WTC11 (cell line): ENCODE measurements around the gene CHST3. TPM values are rescaled to one million over a fixed set of nuclear protein-coding genes. Genes with fewer than 3 reads are reported as not detected.

Experiments used
- ATAC-seq: fragments of 200-7000 bp; cut with Tn5 transposase; 2 replicates; pipeline ENCODE4 v1.10.0; 2021; ENCODE audit warnings: mild to moderate bottlenecking, moderate library complexity
- CTCF ChIA-PET: fragments of 300-600 bp; sonication (Branson Sonifier 250); formaldehyde crosslinking; loops from one replicate; lab custom pipeline; 2021; ENCODE audit warnings: antibody characterized with exemption; lab: Charles Lee
- POLR2A ChIA-PET: fragments of 350-600 bp; sonication (Branson Sonifier 250); formaldehyde crosslinking; loops from one replicate; lab custom pipeline; 2021; ENCODE audit warnings: antibody characterized with exemption; lab: Charles Lee
- DNase-seq: peaks from one replicate; pipeline ENCODE4 v3.0.0; 2021; ENCODE audit warnings: low spot score
- H3K27ac Mint-ChIP-seq: 2 replicates; pipeline ENCODE4 v1.8.0; 2021; ENCODE audit warnings: mixed read lengths
- H3K27me3 Mint-ChIP-seq: 2 replicates; pipeline ENCODE4 v1.8.0; 2021; ENCODE audit warnings: low read depth, mild to moderate bottlenecking, moderate library complexity, mixed read lengths
- H3K36me3 Mint-ChIP-seq: 2 replicates; pipeline ENCODE4 v1.8.0; 2021; ENCODE audit warnings: mixed read lengths
- H3K4me1 Mint-ChIP-seq: 2 replicates; pipeline ENCODE4 v1.8.0; 2022; ENCODE audit warnings: mixed read lengths
- H3K4me3 Mint-ChIP-seq: 2 replicates; pipeline ENCODE4 v1.8.0; 2021; ENCODE audit warnings: mild to moderate bottlenecking, moderate library complexity, mixed read lengths
- H3K9me3 Mint-ChIP-seq: 2 replicates; pipeline ENCODE4 v1.8.0; 2021; ENCODE audit warnings: mixed read lengths
- ARID4B ChIP-seq: sonication (generic); formaldehyde crosslinking; IDR thresholded peaks from 2 replicates; pipeline ENCODE4 v1.8.0; 2023; ENCODE audit warnings: missing genetic modification reagents, mild to moderate bottlenecking, borderline replicate concordance
- ATF1 ChIP-seq: sonication (generic); formaldehyde crosslinking; IDR thresholded peaks from 2 replicates; pipeline ENCODE4 v1.8.1; 2023; ENCODE audit warnings: mild to moderate bottlenecking, moderate library complexity, missing genetic modification reagents
- ATF2 ChIP-seq: sonication (generic); formaldehyde crosslinking; IDR thresholded peaks from 2 replicates; pipeline ENCODE4 v1.8.1; 2022; ENCODE audit warnings: low read depth, missing genetic modification reagents, borderline replicate concordance
- CDX4 ChIP-seq: fragments of 250-450 bp; sonication (Bioruptor Pico); IDR thresholded peaks from 2 replicates; pipeline ENCODE4 v1.9.0; 2021; ENCODE audit warnings: moderate library complexity, mild to moderate bottlenecking, inconsistent platforms, borderline replicate concordance
- ELF4 ChIP-seq: sonication (generic); formaldehyde crosslinking; IDR thresholded peaks from 2 replicates; pipeline ENCODE4 v1.8.1; 2022; ENCODE audit warnings: low read depth, mild to moderate bottlenecking, moderate library complexity, missing genetic modification reagents
- ESRRA ChIP-seq: sonication (generic); formaldehyde crosslinking; IDR thresholded peaks from 2 replicates; pipeline ENCODE4 v1.8.1; 2022; ENCODE audit warnings: mild to moderate bottlenecking, missing genetic modification reagents, borderline replicate concordance
- IRF2 ChIP-seq: sonication (generic); formaldehyde crosslinking; IDR thresholded peaks from 2 replicates; pipeline ENCODE4 v1.8.0; 2022; ENCODE audit warnings: low read depth, missing genetic modification reagents, borderline replicate concordance
- JAZF1 ChIP-seq: fragments of 250-450 bp; sonication (Bioruptor Pico); IDR thresholded peaks from 2 replicates; pipeline ENCODE4 v1.9.0; 2021; ENCODE audit warnings: moderate library complexity, mild to moderate bottlenecking, inconsistent platforms
- MLX ChIP-seq: sonication (generic); formaldehyde crosslinking; IDR thresholded peaks from 2 replicates; pipeline ENCODE4 v1.8.1; 2023; ENCODE audit warnings: mild to moderate bottlenecking, missing genetic modification reagents, moderate library complexity
- NFE2L1 ChIP-seq: sonication (generic); formaldehyde crosslinking; IDR thresholded peaks from 2 replicates; pipeline ENCODE4 v1.8.1; 2023; ENCODE audit warnings: missing genetic modification reagents
- NR3C1 ChIP-seq: sonication (generic); formaldehyde crosslinking; conservative IDR thresholded peaks from 2 replicates; pipeline ENCODE4 v1.8.1; 2023; ENCODE audit warnings: low read depth, mild to moderate bottlenecking, missing genetic modification reagents
- RELA ChIP-seq: sonication (generic); formaldehyde crosslinking; IDR thresholded peaks from 2 replicates; pipeline ENCODE4 v1.8.1; 2022; ENCODE audit warnings: missing genetic modification reagents, mild to moderate bottlenecking, borderline replicate concordance
- SMAD4 ChIP-seq: sonication (generic); formaldehyde crosslinking; IDR thresholded peaks from 2 replicates; pipeline ENCODE4 v1.8.0; 2022; ENCODE audit warnings: mild to moderate bottlenecking, missing genetic modification reagents
- SP1 ChIP-seq: sonication (generic); formaldehyde crosslinking; conservative IDR thresholded peaks from 2 replicates; pipeline ENCODE4 v1.8.1; 2022; ENCODE audit warnings: missing genetic modification reagents
- STAT6 ChIP-seq: sonication (generic); formaldehyde crosslinking; conservative IDR thresholded peaks from 2 replicates; pipeline ENCODE4 v1.8.1; 2023; ENCODE audit warnings: mild to moderate bottlenecking, low read depth, missing genetic modification reagents, moderate library complexity
- total RNA-seq: library from RNA; stranded (reverse); gene quantifications from 3 replicates; pipeline ENCODE4 v1.2.3, GENCODE V29; 2021
- TF ChIP-seq, protein P1 (sequence below): sonication (generic); formaldehyde crosslinking; IDR thresholded peaks from 2 replicates; pipeline ENCODE4 v1.8.1; 2022; ENCODE audit warnings: low read depth, mild to moderate bottlenecking, moderate library complexity, missing genetic modification reagents, borderline replicate concordance
- TF ChIP-seq, protein P2 (sequence below): sonication (generic); formaldehyde crosslinking; IDR thresholded peaks from 2 replicates; pipeline ENCODE4 v1.8.0; 2023; ENCODE audit warnings: missing genetic modification reagents
- TF ChIP-seq, protein P3 (sequence below): sonication (generic); formaldehyde crosslinking; IDR thresholded peaks from 2 replicates; pipeline ENCODE4 v1.8.1; 2023; ENCODE audit warnings: mild to moderate bottlenecking, missing genetic modification reagents, borderline replicate concordance

The CHST3 gene
- total RNA-seq, 1 experiment from 2014 or later = 7.0 TPM

DNA sequence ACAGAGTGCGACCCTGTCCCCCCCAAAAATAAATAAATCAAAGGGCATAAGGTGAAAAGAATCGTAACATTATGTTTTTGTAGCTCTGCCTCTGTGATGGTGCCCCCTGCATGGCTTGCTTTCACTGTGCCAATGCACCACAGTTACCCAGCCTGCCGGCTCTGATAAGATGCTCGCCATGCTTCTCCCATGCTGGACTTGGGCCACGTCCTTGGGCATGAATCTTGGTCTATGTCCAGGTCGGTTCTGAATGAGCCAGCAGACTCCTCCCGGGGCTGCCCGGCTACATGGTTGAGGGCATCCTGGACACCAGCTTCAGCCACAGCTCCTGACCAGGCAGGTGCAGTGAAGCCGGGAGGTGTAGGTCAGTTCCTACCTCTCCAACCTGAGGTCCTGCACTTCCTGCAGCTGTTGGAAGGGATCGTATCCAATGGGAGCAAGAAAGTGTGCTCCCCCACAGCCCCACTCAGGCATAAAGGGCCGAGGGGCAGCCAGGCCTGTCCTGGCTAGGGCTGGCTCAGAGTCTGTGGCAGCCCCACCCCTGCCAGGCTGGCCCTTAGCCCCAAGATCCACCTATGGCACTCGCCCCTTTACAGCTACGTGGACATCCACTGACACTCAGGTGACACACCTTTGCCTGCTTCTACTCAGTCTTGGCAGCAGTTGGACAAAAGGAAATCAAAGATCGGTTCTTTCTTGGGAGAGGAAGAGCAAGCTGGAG lies 34.1 kb downstream of the CHST3 start (continued):
- TF ChIP-seq ARID4B (CRISPR knock-in tag) = no peak
- TF ChIP-seq NFE2L1 = no peak
- TF ChIP-seq SP1 (CRISPR knock-in tag) = no peak
- TF ChIP-seq RELA (CRISPR knock-in tag) = no peak
- TF ChIP-seq STAT6 = no peak
- TF ChIP-seq ESRRA (CRISPR knock-in tag) = no peak
- no peak for TF ChIP-seq IRF2 (CRISPR knock-in tag)

- no peak overlapping the region for H3K4me3 Mint-ChIP-seq
- POLR2A ChIA-PET = interaction anchor here (0.8 kb wide), 1 partner anchor 497 kb away, joined by 3 read pairs; no protein-coding TSS in a partner anchor
- H3K4me1 Mint-ChIP-seq = peaks cover 10% of the 10 kb centered on the region
- peak; percentile 66 for ATAC-seq
- no peaks in the 10 kb centered on the region for H3K36me3 Mint-ChIP-seq
- H3K27me3 Mint-ChIP-seq = no peaks in the 10 kb centered on the region
- CTCF ChIA-PET = interaction anchor here (0.8 to 4.6 kb wide), 9 partner anchors 16 to 302 kb away, joined by 3 to 31 read pairs (median 4); no protein-coding TSS in a partner anchor
- H3K9me3 Mint-ChIP-seq = no peaks in the 10 kb centered on the region
- peak overlapping the region; percentile 84; the same call in 1 of the 2 replicates for H3K27ac Mint-ChIP-seq
- DNase-seq = no peak
- no peak for TF ChIP-seq NR3C1 (CRISPR knock-in tag)
- TF ChIP-seq IRF2 (CRISPR knock-in tag) = no peak
- no peak for TF ChIP-seq NFE2L1
- TF ChIP-seq, protein P1, sequence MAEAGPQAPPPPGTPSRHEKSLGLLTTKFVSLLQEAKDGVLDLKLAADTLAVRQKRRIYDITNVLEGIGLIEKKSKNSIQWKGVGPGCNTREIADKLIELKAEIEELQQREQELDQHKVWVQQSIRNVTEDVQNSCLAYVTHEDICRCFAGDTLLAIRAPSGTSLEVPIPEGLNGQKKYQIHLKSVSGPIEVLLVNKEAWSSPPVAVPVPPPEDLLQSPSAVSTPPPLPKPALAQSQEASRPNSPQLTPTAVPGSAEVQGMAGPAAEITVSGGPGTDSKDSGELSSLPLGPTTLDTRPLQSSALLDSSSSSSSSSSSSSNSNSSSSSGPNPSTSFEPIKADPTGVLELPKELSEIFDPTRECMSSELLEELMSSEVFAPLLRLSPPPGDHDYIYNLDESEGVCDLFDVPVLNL (CRISPR knock-in tag) = no peak
- no peak for TF ChIP-seq ATF1
- TF ChIP-seq MLX (CRISPR knock-in tag) = no peak
- TF ChIP-seq ATF2 = no peak
- TF ChIP-seq, protein P2, sequence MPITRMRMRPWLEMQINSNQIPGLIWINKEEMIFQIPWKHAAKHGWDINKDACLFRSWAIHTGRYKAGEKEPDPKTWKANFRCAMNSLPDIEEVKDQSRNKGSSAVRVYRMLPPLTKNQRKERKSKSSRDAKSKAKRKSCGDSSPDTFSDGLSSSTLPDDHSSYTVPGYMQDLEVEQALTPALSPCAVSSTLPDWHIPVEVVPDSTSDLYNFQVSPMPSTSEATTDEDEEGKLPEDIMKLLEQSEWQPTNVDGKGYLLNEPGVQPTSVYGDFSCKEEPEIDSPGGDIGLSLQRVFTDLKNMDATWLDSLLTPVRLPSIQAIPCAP (CRISPR knock-in tag) = no peak
- no peak for TF ChIP-seq SP1 (CRISPR knock-in tag)
- no peak for TF ChIP-seq JAZF1
- TF ChIP-seq CDX4 (CRISPR knock-in tag) = no peak
- no peak for TF ChIP-seq SMAD4 (CRISPR knock-in tag)
- TF ChIP-seq, protein P3, sequence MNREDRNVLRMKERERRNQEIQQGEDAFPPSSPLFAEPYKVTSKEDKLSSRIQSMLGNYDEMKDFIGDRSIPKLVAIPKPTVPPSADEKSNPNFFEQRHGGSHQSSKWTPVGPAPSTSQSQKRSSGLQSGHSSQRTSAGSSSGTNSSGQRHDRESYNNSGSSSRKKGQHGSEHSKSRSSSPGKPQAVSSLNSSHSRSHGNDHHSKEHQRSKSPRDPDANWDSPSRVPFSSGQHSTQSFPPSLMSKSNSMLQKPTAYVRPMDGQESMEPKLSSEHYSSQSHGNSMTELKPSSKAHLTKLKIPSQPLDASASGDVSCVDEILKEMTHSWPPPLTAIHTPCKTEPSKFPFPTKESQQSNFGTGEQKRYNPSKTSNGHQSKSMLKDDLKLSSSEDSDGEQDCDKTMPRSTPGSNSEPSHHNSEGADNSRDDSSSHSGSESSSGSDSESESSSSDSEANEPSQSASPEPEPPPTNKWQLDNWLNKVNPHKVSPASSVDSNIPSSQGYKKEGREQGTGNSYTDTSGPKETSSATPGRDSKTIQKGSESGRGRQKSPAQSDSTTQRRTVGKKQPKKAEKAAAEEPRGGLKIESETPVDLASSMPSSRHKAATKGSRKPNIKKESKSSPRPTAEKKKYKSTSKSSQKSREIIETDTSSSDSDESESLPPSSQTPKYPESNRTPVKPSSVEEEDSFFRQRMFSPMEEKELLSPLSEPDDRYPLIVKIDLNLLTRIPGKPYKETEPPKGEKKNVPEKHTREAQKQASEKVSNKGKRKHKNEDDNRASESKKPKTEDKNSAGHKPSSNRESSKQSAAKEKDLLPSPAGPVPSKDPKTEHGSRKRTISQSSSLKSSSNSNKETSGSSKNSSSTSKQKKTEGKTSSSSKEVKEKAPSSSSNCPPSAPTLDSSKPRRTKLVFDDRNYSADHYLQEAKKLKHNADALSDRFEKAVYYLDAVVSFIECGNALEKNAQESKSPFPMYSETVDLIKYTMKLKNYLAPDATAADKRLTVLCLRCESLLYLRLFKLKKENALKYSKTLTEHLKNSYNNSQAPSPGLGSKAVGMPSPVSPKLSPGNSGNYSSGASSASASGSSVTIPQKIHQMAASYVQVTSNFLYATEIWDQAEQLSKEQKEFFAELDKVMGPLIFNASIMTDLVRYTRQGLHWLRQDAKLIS (CRISPR knock-in tag) = no peak
- no peak for TF ChIP-seq ELF4 (CRISPR knock-in tag)
These were observed 34.6 kb downstream of the CHST3 start for GRCh38 chr10:71998840-71999194.
